MV-4-11 (cell line): Measurements from ENCODE around the gene DNASE1L2.

Source experiments
- DNase-seq: peaks from one replicate; lab custom pipeline; 2025; lab: John Stamatoyannopoulos, UW

The DNASE1L2 gene

DNA sequence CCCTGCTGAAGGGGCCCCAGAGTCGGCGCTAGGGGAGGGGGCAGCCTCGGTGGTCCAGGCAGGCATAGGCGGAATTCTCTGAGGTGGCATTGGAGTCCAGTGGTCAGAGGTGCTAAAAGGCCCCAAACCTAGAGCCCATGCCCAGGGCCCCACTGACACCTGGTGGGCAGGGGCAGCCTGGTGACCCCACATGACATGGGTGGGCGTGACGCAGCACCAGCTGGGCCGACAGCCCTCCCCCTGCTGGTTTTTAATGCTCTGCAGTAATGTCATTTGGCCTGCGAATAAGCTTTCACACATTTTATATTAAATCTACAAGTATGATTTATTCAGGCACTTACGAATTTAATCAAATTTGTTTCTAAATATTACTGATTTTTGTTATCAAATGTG, 33.8 kb downstream of the DNASE1L2 start:
- DNase-seq: no peak

DNA sequence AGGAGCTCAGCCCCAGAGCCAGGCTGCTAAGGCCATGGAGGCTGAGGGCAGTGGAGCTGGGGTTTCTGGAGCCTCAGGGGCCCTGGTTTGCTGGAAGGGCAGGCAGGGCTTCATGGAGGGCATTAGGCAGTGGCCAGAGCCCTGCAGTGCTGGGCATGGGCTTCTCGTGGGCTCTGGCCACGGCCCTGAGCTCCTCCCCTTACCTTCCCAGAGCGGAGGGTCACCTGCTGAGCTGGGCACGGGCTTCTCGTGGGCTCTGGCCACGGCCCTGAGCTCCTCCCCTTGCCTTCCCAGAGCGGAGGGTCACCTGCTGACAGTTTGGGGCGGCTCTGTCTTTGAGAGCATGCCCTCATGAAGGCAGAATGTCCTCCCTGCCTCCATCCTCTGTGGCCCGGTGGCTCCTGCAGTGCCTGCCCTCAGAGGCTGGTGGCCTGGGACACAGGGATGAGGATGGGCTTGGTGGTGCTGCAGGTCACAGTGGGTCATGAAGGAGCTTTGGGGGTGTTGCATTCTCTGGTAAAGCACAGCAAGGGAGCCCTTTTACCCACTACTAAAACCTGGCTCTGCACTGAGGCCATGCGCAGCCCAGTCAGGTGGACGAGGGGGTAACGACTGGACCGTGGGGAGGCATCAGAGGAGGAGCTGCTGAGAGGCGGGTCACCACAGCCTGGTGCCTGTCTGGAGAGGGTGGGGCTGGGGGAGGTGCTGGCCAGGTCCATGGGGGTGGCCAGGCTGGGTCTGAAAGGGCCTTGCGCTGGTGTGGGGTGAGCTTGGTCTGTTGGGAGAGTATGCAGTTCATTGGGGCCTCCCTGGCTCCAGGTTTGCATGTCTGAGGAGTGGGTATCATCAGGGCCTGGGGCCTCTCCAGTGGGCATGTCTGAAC, 34.6 kb downstream of the DNASE1L2 start:
- no peak for DNase-seq

DNA sequence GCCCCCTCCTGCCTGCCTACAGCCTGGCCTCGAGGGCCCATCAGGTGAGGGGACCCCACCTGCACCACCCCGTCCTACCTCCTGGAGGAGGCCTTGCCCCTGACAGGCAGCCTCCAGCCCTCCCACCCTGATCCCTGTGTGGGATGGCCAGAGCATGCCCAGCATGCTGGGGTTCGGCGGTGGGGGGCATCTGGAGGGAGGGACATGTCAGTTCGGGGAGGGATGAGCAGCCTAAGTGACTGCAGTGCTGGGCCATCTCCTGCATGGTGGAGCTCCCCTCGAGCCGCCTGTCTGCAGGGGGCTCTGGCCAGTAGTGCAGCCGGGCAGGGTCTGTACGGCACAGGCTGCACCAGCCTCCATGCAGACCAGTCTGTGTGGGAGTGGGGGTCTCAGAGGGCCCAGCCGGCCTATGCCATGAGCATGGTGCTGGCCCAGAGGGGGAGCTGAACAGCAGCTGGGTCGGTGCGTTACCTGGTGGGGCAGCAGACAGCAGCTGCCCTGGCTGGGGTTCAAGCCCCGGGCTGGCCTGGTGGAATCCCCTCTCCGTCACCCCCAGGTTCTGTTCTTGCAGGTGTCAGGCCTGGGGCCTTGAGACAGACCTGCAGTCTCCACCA, 35.7 kb downstream of the DNASE1L2 start:
- DNase-seq: no peak

DNA sequence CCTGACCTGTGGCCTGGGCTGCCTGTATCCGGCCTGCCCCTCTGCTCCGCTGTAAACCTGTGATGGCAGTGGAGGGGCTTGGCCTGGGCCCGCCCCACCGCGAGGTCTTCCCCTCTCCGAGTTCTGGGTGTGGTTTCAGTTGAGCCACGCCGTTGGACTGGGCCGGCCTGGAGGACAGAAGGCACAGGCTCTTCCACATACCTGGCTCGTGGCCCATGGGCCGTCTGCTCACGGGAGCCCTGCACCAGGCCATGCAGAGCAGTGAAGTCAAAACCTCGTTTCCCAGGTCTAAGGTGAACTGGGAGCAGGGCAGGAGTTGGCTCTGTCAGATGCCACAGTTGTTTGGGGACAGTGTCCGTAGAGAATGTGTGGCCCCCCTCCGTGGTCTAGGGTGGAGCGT, 37.2 kb downstream of the DNASE1L2 start:
- no peak for DNase-seq

- DNase-seq: no peak
Measured at GRCh38 chr16:2273931-2274330, 37.7 kb downstream of the DNASE1L2 start.

DNA sequence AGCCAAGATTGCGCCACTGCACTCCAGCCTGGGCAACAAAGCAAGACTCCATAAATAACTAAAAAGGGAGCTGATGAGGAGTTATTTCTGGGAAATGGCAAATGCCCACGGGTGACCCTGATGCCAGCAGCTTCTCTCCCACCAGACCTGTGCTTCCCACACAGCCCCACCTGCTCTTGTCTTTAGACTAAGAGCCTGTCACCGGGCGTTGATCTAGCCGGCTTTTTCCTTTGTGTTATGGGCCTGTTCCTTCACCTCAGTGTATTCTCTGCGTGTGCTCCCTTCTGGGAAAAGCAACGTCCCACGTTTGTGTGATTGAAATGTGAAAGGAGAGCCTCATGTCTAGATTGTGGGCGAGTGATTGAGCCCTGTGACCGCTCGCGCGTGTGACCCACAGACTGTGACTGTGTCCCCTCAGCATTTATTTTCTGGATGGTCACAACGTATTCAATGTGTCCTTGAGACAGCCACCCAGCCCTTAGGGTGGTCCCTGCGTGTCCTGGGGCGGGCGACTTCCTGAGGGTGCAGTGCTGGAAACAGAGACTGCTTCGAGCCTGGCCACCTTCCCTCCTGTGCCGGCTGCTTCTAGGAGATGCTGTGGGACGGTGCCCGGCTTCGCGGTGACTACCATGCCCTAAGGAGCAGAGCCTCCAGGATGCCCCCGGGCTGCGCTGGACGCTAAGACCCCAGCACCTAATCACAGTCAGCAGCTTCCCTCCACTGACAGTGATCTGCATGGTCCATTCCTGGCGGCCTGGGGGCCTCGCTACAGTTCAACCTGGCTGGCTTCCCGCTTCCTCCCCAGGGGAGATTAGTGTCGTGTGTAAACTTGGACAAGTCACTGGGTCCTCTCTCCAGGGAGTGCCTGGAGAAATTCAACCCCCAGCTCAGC, 39.5 kb downstream of the DNASE1L2 start:
- no peak for DNase-seq

DNA sequence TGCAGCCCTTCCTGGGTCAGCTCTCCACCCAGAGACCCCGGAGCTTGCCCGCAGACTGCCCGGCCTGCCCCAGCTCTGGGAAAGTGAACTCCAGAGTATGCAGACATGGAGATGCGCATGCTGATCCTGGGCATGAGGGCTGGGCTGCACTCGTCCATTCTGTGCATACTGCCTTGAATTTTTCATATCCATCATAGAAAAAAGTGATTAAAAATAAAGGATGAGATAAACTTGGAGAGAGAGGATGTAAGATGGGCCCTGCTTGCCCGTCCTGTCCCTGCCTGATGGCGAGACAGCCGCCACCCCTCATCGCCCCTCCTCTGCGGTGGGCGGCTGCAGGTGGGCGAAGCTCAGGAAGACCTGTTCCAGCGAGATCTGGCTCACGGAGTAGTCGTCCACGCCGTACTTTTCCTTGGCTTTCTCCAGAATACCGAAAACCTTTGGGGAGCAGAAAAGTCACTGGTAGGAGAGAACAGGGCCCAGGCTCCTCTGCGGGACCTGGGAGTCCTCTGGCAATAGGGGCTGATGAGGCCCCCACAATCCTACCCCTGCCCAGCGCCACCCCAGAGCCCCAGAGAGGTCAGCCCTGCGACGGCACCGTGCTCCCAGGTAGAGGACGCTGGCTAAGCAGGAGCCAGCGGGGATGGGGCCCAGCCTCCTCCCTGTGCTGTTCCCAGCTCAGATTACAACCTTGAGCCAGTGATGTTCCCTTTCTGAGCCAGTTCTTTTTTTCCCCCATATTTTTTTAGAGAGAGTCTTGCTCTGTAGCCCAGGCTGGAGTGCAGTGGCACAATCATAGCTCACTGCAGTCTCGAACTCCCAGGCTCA, 40.3 kb downstream of the DNASE1L2 start:
- DNase-seq: no peak

GRCh38 chr16:2277466-2278271, 41.4 kb downstream of the DNASE1L2 start:
- DNase-seq: no peak

DNA sequence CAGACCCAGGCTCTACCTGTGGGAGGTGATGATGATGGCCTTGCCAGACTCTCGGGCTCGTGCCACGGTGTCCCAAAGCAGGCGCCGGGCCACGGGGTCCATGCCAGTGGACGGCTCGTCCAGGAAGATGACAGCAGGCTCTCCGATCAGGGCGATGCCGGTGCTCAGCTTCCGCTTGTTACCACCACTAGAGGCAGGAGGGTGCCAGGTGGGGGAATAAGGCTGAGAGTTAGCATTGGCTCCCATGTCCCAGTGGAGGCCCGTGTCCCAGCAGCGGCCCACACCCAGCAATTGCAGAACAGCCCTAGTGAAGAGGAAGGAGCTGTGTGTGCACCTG, 42.0 kb downstream of the DNASE1L2 start:
- DNase-seq: no peak

DNA sequence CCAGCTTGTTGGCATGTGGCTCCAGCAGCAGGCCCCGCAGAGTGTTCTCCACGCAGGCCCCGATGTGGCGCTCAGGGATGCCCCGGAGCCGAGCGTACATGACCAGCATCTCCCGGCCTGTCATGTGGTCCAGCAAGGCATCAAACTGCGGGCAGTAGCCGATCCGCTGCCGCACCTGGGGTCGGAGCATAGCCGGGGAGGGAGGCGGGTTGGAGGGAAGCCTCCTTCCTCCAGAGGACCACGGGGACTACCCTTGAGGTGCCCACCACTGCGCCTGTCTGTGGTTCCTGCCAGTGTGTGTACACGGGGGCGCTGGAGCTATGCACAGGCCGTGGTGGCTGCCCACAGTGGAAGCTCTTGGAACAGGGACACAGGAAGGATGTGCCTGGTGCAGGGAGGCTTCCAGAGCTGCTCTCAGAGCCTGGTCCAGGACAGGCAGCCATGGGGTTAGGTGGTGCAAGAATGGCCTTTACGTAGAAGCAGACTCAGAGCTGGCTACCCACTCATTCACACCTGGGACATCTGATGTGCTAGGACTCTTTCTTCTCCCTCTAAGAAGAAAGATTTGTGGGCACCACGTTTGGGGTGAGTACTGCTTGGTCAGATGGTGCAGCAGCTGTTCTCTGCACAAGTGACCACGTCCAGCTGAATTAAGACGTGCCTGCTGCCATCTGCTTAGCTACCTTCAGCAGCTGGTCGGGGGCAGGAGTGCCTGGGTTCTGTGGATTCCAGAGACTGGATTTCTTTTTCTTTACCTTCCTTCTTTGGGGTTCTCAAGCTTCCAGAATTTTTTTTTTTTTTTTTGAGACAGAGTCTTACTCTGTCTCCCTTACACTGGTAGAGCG, 42.9 kb downstream of the DNASE1L2 start:
- DNase-seq: no peak

GRCh38 chr16:2280461-2280860, 44.2 kb downstream of the DNASE1L2 start:
- DNase-seq: no peak

DNA sequence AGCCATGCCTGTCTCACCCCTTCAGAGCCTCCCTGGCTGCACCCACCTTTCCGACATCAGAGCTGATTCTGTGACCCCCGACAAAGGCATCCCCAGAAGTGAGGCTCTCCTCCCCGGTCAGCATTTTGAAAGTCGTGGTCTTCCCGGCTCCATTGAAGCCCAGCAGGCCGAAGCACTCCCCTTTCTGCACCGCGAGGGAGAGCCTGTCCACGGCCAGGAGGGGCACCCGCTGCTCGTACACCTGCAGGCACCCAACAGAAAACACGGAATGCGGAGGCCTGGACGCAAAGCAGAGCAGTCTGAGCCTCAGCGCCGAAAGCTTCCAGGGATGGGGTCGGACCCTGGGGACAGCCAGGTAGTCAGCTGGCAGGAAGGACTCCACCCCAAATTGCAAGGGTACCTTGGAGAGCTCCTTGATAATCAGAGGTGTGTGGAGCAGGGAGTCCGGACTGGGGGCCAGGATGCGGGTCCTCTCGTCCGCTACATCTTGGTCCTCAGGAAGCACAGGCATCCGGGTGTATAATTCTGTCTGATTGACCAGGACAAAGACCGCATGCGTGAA, 44.8 kb downstream of the DNASE1L2 start:
- DNase-seq: no peak

- DNase-seq: no peak
Measured at GRCh38 chr16:2282262-2282661, 46.0 kb downstream of the DNASE1L2 start.

DNA sequence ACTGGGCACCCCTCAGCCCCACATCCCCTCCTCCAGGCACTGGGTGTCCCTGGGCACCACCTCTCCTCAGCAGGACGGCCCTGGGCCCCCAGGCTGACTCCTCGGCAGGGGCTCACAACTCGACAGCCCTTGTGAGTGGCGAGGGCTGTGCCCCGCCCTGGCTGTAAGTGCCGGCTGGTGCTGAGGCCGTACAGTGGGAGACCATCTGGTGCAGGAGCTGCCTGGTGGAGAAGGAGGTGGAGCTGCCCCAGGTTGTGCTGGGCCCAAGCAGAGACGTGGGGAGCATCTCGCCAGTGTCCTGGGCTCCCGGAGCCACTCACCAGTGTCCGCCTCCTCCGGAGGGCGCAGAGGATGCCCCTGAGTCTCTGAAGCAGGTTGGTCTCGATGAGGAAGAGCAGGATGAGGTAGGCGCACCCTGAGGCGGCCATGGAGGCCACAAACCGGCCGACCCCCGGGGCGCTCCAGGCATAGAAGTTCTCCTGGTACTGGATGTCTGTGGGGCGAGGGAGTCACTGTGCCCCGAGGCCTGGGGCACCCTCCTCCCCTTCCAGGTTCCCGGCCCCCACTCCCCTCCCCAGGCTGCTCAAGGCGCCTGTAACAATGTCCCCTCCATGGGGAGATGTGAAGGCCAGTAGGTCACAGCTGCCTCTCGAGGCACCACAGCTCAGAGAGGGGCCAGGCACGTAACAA, 46.8 kb downstream of the DNASE1L2 start:
- no peak for DNase-seq

- DNase-seq: no peak
Measured at GRCh38 chr16:2284001-2284770, 47.9 kb downstream of the DNASE1L2 start.

GRCh38 chr16:2284797-2285576, 48.7 kb downstream of the DNASE1L2 start:
- no peak for DNase-seq

DNA sequence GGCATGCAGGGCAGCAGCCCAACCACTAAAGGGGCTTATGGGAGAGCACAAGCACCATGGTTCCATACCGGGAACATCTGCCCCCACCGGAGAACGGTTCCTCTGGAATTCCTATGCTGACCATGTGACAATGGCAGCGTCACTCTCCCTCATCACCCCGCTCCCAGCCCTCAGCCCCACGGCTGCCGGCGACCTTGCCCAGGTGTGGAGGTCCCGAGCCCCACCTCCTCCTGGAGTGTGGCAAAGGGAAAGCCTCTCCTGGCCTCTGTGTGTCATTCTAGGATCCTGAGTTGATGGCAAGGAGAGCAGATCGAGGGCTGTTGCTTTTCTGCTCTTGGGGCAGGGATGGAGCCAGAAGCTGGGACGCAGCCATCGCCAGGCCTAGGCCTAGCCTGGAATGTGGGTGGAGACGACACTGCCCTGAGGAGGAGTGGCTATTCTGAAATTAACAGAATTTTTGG, 49.5 kb downstream of the DNASE1L2 start:
- no peak for DNase-seq
